Measurements from ENCODE around the gene ZFAND2B.

DNA sequence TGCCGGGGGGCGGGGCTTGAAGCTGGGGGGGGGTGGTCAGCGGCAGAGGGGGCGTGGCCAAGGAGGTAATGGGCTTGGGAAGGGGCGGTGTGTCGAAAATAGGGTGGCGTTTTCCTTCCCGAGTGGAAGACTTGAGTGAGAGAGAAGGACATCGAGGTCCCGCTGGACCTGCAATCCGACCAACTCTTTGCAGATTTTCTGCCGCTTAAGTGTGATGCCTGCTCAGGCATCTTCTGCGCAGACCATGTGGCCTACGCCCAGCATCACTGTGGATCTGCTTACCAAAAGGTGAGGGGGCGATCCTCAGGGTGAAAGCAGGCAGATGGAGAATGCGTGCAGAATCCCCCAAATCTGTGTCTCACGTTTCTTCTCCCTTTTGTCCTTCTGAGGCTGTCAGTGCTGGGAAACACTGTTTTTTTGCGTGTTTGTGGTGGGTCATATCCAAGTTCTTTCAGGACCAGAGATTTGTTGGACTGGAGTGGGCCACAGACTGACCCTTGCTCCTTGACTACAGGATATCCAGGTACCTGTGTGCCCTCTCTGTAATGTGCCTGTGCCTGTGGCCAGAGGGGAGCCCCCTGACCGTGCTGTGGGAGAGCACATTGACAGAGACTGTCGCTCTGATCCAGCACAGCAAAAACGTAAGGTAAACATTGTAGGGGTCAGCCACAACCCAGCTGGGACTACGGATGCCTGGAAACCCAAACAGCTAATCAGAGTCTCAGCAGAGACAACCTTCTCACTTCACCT, 727 bp downstream of the ZFAND2B start:
- TF ChIP-seq, protein P1, sequence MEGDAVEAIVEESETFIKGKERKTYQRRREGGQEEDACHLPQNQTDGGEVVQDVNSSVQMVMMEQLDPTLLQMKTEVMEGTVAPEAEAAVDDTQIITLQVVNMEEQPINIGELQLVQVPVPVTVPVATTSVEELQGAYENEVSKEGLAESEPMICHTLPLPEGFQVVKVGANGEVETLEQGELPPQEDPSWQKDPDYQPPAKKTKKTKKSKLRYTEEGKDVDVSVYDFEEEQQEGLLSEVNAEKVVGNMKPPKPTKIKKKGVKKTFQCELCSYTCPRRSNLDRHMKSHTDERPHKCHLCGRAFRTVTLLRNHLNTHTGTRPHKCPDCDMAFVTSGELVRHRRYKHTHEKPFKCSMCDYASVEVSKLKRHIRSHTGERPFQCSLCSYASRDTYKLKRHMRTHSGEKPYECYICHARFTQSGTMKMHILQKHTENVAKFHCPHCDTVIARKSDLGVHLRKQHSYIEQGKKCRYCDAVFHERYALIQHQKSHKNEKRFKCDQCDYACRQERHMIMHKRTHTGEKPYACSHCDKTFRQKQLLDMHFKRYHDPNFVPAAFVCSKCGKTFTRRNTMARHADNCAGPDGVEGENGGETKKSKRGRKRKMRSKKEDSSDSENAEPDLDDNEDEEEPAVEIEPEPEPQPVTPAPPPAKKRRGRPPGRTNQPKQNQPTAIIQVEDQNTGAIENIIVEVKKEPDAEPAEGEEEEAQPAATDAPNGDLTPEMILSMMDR (IDR thresholded peaks at IDR 0.05), result no peak
- no peak for TF ChIP-seq POLR2A (IDR thresholded peaks at IDR 0.05)

All from esophagus squamous epithelium (tissue), 4 donors.